A172 (cell line): ENCODE data around the gene PGBD4. TPM values are rescaled to one million over a fixed set of nuclear protein-coding genes. Genes with fewer than 3 reads are reported as not detected.
A peak's percentile ranks its signal among the peaks of the same experiment; 100 is the strongest.

Experiments
- DNase-seq: peaks from one replicate; pipeline ENCODE4 v3.0.0-alpha.2; 2015; ENCODE audit warnings: low spot score
- total RNA-seq: library from RNA; depleted of rRNA; stranded (reverse); fragments of >200 nt; shearing (Covaris generic); gene quantifications from 2 replicates; pipeline ENCODE4 v1.2.3, GENCODE V29; 2014; rRNA removed

Gene PGBD4
- total RNA-seq, result 1.3 and 1.6 TPM in 2 replicates

- DNase-seq, result peak; percentile 97
Observed at GRCh38 chr15:34101366-34102174, at the start of gene PGBD4, which contains the start of gene EMC7. PGBD4 (plus strand) TSS chr15:34102083; CDS start chr15:34102532, 449 bp downstream. EMC7 (minus strand) TSS chr15:34101862; CDS start chr15:34101839, 23 bp downstream.

- DNase-seq, result no peak
Observed at GRCh38 chr15:34054081-34054707, 47.7 kb upstream of the PGBD4 start.

GRCh38 chr15:34055868-34056595, 45.9 kb upstream of the PGBD4 start:
- peak; percentile 80 for DNase-seq

- DNase-seq, result peak; percentile 38
Observed at GRCh38 chr15:34056911-34057310, 45.0 kb upstream of the PGBD4 start.

GRCh38 chr15:34059476-34059875, 42.4 kb upstream of the PGBD4 start:
- DNase-seq, result no peak

GRCh38 chr15:34059946-34060345, 41.9 kb upstream of the PGBD4 start:
- DNase-seq, result no peak

- no peak for DNase-seq
Observed at GRCh38 chr15:34064438-34064837, 37.4 kb upstream of the PGBD4 start.

GRCh38 chr15:34065261-34065660, 36.6 kb upstream of the PGBD4 start:
- DNase-seq, result no peak

GRCh38 chr15:34065941-34066340, 35.9 kb upstream of the PGBD4 start:
- DNase-seq, result no peak

GRCh38 chr15:34070003-34070402, 31.9 kb upstream of the PGBD4 start:
- DNase-seq, result no peak

- DNase-seq, result no peak
Observed at GRCh38 chr15:34076785-34077184, 25.1 kb upstream of the PGBD4 start.

- no peak for DNase-seq
Observed at GRCh38 chr15:34078900-34079299, 23.0 kb upstream of the PGBD4 start.

- no peak for DNase-seq
Observed at GRCh38 chr15:34079904-34080303, 22.0 kb upstream of the PGBD4 start.

GRCh38 chr15:34084086-34084485, 17.8 kb upstream of the PGBD4 start:
- DNase-seq, result peak; percentile 13

GRCh38 chr15:34085746-34086145, 16.1 kb upstream of the PGBD4 start:
- no peak for DNase-seq

GRCh38 chr15:34099914-34100313, 2.0 kb upstream of the PGBD4 start:
- no peak for DNase-seq

GRCh38 chr15:34102175-34102925, 467 bp downstream of the PGBD4 start:
- no peak for DNase-seq

GRCh38 chr15:34106423-34106822, 4.5 kb downstream of the PGBD4 start:
- DNase-seq, result no peak

- no peak for DNase-seq
Observed at GRCh38 chr15:34107315-34107714, 5.4 kb downstream of the PGBD4 start.

- DNase-seq, result no peak
Observed at GRCh38 chr15:34109797-34110663, 8.1 kb downstream of the PGBD4 start.

- DNase-seq, result no peak
Observed at GRCh38 chr15:34111488-34111887, 9.6 kb downstream of the PGBD4 start.
